ENCODE measurements around the gene PCDHA5.

DNA sequence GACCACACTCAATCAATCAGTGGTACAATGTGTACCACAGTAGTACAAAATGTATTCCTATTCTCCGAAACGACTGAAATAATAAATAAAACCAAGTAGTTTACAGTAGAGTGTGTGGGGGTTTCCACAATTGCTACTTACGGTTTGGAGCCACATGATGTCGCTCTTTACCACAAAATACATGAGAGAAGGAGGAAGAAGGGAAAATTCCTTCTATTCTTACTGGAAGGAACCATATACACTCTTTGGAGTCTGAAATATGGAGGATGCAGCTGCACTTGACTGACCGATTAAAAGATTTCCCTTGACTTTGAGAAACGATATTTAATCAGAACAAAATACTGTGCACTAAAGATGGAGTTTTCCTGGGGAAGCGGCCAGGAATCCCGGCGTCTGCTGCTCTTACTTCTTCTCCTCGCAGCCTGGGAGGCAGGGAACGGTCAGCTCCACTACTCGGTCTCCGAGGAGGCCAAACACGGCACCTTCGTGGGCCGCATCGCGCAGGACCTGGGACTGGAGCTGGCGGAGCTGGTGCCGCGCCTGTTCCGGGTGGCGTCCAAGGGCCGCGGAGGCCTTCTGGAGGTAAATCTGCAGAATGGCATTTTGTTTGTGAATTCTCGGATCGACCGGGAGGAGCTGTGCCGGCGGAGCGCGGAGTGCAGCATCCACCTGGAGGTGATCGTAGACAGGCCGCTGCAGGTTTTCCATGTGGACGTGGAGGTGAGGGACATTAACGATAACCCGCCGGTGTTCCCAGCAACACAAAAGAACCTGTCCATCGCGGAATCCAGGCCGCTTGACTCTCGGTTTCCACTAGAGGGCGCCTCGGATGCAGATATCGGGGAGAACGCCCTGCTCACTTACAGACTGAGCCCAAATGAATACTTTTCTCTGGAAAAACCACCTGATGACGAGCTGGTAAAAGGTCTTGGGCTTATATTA, 14.3 kb upstream of the PCDHA5 start, which contains the start of gene PCDHA4:
- TF ChIP-seq, protein P1, sequence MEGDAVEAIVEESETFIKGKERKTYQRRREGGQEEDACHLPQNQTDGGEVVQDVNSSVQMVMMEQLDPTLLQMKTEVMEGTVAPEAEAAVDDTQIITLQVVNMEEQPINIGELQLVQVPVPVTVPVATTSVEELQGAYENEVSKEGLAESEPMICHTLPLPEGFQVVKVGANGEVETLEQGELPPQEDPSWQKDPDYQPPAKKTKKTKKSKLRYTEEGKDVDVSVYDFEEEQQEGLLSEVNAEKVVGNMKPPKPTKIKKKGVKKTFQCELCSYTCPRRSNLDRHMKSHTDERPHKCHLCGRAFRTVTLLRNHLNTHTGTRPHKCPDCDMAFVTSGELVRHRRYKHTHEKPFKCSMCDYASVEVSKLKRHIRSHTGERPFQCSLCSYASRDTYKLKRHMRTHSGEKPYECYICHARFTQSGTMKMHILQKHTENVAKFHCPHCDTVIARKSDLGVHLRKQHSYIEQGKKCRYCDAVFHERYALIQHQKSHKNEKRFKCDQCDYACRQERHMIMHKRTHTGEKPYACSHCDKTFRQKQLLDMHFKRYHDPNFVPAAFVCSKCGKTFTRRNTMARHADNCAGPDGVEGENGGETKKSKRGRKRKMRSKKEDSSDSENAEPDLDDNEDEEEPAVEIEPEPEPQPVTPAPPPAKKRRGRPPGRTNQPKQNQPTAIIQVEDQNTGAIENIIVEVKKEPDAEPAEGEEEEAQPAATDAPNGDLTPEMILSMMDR (IDR thresholded peaks at IDR 0.05) = peak; percentile 78
- TF ChIP-seq EZH2 (IDR thresholded peaks at IDR 0.05) = no peak
- no peak for TF ChIP-seq EZH2phosphoT487 (IDR thresholded peaks at IDR 0.05)

All from neural progenitor cell (in vitro differentiated cells).